Hepatocyte (in vitro differentiated cells): ENCODE results near the gene CBX4.
A peak's percentile ranks its signal among the peaks of the same experiment; 100 is the strongest.

Source experiments
- CTCF ChIP-seq: fragments of 200-600 bp; sonication (generic); IDR thresholded peaks from 2 replicates; pipeline ENCODE4 v1.5.1; 2016; ENCODE audit warnings: antibody characterized with exemption, mild to moderate bottlenecking; ENCODE audit not compliant: poor library complexity
- EZH2 ChIP-seq: fragments of 200-600 bp; sonication (generic); IDR thresholded peaks from 2 replicates; pipeline ENCODE4 v1.6.1; 2016; ENCODE audit warnings: antibody characterized with exemption, mild to moderate bottlenecking, borderline replicate concordance
- EZH2phosphoT487 ChIP-seq: fragments of 200-600 bp; sonication (generic); IDR thresholded peaks from one replicate; pipeline ENCODE4 v1.6.1; 2018; ENCODE audit warnings: antibody characterized with exemption, mild to moderate bottlenecking, low read depth, moderate library complexity; ENCODE audit not compliant: unreplicated experiment, severe bottlenecking

- TF ChIP-seq CTCF: peak; percentile 71
- TF ChIP-seq EZH2: no peak
- TF ChIP-seq EZH2phosphoT487: no peak
Observed at GRCh38 chr17:79834565-79835469, 4.4 kb downstream of the CBX4 start.
